HG03439 (cell line): ENCODE results near the gene RCSD1.
A peak's percentile ranks its signal among the peaks of the same experiment; 100 is the strongest.

Source experiments
- ATAC-seq: cut with Tn5 transposase; IDR thresholded peaks from one replicate; pipeline ENCODE4 v1.9.1; 2021; ENCODE audit warnings: mild to moderate bottlenecking, moderate library complexity; ENCODE audit not compliant: unreplicated experiment

Gene RCSD1

GRCh38 chr1:167663002-167663772, 33.2 kb downstream of the RCSD1 start:
- no peak for ATAC-seq

DNA sequence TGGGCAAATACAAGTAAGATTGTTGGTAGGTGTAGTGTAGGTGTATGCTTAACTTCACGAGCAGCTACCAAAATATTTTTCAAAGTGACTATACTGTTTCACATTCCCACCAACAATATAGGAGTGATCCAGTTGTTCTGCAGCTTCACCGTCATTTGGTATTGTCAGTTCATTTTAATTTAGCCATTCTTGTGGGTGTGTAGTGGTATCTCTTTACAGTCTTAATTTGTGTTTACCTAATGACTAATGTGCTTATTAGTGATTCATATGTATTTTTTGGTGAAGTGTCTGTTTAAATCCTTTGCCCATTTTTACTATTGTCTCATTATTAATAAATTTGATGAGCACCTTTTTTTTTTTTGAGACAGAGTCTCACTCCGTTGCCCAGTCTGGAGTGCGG, 35.4 kb downstream of the RCSD1 start:
- ATAC-seq = no peak

GRCh38 chr1:167666416-167666815, 36.4 kb downstream of the RCSD1 start:
- ATAC-seq = no peak

- no peak for ATAC-seq
Observed at GRCh38 chr1:167667536-167667935, 37.5 kb downstream of the RCSD1 start.

DNA sequence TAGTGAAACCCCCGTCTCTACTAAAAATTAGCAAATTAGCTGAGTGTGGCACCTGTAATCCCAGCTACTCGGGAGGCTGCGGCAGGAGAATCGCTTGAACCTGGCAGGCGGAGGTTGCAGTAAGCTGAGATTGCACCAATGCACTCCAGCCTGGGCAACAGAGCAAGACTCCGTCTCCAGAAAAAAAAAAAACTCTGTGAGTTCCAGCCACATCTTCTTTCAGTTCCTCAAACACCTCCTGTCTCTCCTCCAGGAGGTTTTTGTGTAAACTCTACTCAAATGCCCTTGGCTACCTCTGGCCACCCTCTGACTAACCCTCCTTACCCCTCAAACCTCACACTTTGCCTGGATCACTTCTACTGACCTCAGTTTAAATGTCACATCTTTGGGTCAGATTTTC, 38.1 kb downstream of the RCSD1 start:
- ATAC-seq = peak; percentile 49

GRCh38 chr1:167669209-167670124, 39.4 kb downstream of the RCSD1 start:
- ATAC-seq = peak; percentile 54

DNA sequence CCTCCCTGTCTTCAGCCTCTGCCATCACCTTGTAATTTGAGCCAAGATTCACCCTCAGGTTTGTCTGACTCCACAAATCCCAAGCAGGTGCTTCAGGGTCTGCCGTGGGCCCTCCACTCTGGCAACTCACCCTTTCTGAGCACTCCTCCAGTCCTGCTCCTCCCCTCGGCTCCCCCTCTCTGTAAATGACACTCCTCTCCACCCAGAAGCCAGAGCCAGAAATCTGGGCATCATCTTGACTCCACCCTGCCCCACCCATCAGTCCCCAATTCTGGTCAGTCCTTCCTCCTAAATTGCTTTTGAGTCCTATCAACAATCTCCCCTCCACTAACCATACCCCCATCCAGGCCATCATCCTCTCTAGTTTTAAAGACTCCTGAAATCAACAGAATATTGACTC, 40.5 kb downstream of the RCSD1 start:
- ATAC-seq = no peak

DNA sequence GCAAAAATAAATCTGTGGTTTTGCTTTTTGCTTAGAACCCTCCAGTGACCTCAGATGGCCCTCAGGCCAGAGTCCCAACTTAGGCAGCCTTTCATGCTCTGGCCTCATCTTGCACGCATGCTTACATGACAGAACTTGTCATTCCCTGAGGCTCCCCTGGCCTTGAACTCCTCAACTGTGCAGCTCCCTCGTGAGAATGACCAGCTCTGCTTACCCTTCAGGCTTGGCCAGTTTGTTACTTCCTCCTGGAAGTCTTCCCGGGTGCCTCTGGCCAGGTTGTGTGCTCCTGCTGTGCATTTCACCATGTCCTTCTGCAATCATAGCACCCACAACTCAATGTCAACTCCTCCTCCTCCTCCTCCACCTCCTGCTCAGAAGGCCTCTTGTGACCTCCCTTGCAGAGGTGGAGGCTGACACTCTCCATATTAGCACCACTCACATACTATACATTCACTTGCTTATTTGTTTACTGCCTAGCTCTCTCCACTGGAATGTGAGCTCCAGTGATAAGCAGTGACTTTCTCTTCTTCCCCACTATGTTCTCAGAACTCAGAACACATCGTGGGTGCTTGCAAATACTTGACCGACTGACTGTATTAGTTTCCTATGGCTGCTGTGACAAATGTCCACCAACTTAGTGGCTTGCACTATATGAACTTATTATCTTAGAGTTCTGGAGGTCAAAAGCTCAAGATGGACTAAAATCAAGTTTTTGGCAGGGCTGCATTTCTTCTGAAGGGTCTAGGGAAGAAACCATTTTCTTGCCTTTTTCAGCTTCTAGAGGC, 41.9 kb downstream of the RCSD1 start:
- no peak for ATAC-seq

GRCh38 chr1:167672831-167673230, 42.8 kb downstream of the RCSD1 start:
- ATAC-seq = no peak

DNA sequence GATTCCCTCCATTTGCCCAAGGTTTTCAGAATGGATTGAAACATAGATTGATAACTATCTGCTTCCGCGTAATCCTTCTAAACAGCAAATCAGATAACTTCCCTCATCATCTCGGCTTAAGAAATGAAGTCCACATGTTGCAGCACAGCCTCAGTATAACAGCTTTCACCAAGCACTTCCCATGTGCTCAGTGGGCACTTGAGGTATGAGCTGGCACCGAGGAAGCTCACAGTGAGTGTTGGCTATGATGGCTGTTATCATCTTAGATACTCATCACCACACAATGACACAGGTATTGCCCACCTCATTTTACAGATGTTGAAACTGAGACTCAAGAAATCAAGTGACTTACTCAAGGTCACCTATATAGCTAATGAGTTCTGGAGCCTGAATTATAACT, 43.2 kb downstream of the RCSD1 start:
- ATAC-seq = no peak

DNA sequence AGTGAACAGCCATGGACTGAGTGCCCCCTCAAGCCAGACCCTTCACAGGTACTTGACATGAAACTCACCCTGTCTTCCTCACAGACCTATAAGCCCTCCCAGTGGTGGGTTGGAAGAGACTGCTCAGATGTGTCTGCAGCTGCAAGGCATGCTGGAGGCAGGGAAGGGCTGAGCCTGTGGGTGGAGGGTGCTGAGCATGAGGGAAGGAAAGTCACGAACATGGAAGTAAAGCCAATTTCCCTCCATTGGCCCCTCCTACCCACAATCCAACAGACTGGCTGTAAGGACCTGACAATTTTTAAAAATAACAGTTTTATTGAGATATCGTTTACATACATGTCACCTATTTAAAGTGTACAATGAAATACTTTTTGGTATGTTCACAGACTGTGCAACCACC, 44.1 kb downstream of the RCSD1 start:
- ATAC-seq = no peak

DNA sequence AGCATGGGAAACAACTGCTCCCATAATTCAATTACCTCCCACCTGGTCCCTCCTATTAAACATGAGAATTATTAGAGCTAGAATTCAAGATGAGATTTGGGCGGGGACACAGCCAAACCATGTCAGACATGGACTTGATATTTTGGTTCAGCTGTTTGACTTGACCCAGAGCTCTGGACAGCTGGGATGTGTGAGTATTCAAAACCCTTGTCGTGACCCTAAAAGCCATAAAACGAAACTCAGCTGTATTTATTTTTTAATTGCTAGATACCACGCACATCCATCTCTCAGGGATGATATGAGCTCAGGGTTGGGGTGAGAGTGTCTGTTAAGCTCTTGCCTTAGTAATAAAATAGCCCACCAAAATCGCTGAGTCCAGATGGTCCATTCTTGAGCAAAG, 45.4 kb downstream of the RCSD1 start:
- no peak for ATAC-seq

- peak; percentile 41 for ATAC-seq
Observed at GRCh38 chr1:167676205-167676915, 46.3 kb downstream of the RCSD1 start.

DNA sequence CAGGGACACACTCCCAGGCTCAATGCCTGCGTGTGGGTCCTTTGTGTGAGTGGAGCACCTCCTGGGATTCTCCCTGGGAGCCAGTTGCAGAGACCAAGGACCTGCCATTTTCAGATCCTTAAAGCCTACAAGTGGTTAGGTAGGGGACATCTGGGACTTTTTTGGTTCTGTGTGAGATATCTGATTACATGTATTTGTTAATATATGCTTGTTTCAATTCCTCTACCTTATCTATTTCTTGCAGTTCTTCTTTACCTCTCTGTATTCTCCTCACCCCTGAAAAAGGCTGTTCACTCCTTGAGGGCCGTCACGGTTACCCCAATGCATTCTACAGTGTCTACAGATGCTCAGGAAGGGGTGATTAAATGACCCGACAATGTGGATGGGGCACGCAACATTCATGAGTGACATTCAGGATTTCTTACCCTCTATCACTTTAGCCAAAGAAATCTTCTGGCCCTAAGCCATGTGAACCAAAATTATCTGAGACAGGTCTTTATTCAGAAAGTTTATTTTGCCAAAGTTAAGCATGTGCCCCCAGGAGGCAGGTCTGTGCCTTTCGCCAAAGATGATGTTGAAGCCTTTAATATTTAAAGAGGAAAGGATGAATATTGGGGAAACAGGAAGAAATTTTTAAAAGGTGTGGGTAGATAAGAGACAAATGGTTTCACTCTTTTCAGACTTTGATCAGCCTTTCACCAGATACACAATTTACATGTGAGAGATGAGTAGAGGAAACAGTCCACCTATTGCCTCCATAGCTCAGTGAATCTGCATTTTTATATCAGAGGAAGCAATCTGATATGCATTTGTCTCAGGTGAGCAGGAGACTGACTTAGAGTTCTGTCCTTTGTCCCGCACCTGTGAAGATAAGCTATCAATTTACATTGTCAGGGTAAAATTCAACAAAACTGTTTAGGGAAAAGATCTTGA, 47.1 kb downstream of the RCSD1 start:
- ATAC-seq = no peak

GRCh38 chr1:167678422-167678821, 48.4 kb downstream of the RCSD1 start:
- no peak for ATAC-seq

- no peak for ATAC-seq
Observed at GRCh38 chr1:167678838-167679237, 48.8 kb downstream of the RCSD1 start.

GRCh38 chr1:167679714-167680113, 49.7 kb downstream of the RCSD1 start:
- ATAC-seq = no peak

GRCh38 chr1:167681024-167681423, 51.0 kb downstream of the RCSD1 start:
- no peak for ATAC-seq

DNA sequence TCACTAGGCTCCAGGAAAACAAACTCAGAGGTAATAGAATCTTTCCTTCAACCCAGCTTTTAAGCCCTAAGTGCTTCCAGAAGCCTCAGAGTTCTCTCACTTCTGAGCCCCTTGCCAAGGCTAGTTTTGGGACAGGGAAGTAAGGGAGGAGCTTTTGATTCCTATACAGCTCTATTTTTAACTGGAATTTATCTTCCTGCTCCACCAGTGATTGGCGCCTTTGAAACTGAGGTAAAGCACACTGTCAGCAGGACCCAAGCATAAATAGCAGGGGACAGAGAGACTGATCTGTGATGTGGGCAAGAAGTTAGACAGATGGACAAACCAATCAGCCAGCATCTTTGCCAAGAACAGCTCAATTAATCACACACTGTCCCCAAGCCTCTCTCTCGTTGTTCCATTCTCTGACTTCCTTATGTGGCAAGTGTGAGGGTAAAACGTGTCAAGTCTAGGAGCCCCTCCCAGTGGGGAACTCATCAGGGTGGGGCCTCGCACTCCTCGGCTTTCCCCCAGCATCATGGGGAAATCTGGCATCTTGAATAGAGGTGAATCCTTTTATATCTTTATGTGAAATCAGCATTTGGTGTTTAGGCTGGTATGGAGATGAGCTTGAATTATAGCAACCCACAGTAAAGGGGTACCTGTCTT, 51.5 kb downstream of the RCSD1 start:
- ATAC-seq = no peak
